DMS153 treated with DMSO at 0.1 percent for 48 hours (cell line): ENCODE results near the gene RIN3.

Experiments used
- DNase-seq: peaks from one replicate; lab custom pipeline; 2025; ENCODE audit not compliant: unreplicated experiment; lab: John Stamatoyannopoulos, UW

RIN3 gene

GRCh38 chr14:92484132-92484823, 29.3 kb upstream of the RIN3 start:
- DNase-seq, result no peak

- no peak for DNase-seq
Measured at GRCh38 chr14:92486881-92487280, 26.7 kb upstream of the RIN3 start.

GRCh38 chr14:92487513-92488133, 26.0 kb upstream of the RIN3 start:
- no peak for DNase-seq

GRCh38 chr14:92489394-92490238, 24.0 kb upstream of the RIN3 start:
- DNase-seq, result no peak

GRCh38 chr14:92490239-92490959, 23.2 kb upstream of the RIN3 start:
- DNase-seq, result no peak

- DNase-seq, result no peak
Measured at GRCh38 chr14:92491782-92492181, 21.8 kb upstream of the RIN3 start.

GRCh38 chr14:92492258-92492657, 21.3 kb upstream of the RIN3 start:
- DNase-seq, result no peak

- DNase-seq, result no peak
Measured at GRCh38 chr14:92493024-92493423, 20.6 kb upstream of the RIN3 start.

GRCh38 chr14:92493492-92493891, 20.1 kb upstream of the RIN3 start:
- DNase-seq, result no peak

GRCh38 chr14:92494512-92494911, 19.1 kb upstream of the RIN3 start:
- no peak for DNase-seq

- DNase-seq, result no peak
Measured at GRCh38 chr14:92495027-92495426, 18.6 kb upstream of the RIN3 start.

GRCh38 chr14:92496191-92496857, 17.3 kb upstream of the RIN3 start:
- DNase-seq, result no peak

- DNase-seq, result no peak
Measured at GRCh38 chr14:92497391-92497790, 16.2 kb upstream of the RIN3 start.

GRCh38 chr14:92499234-92499633, 14.3 kb upstream of the RIN3 start:
- DNase-seq, result no peak

GRCh38 chr14:92500491-92500941, 13.1 kb upstream of the RIN3 start:
- DNase-seq, result no peak

GRCh38 chr14:92501891-92502351, 11.7 kb upstream of the RIN3 start:
- DNase-seq, result no peak

GRCh38 chr14:92502541-92503286, 10.9 kb upstream of the RIN3 start:
- DNase-seq, result no peak

GRCh38 chr14:92503756-92504491, 9.7 kb upstream of the RIN3 start:
- no peak for DNase-seq

GRCh38 chr14:92505826-92506225, 7.8 kb upstream of the RIN3 start:
- no peak for DNase-seq
